Effector memory CD4-positive, alpha-beta T cell (primary cell): ENCODE data around the gene SFMBT2.
"Not testable (repeated sequence)": the region's sequence is repeated elsewhere in the genome, so short reads cannot be mapped to it uniquely, and the experiment has no call there.

ENCODE experiments used
- DNase-seq, 3 donors: peaks; one replicate each; pipeline ENCODE4 v3.0.0-alpha.2; 2020
- H3K27ac ChIP-seq: 2 replicates; pipeline ENCODE4 v1.7.0; 2013; ENCODE audit warnings: mild to moderate bottlenecking, low read length, moderate library complexity; ENCODE audit not compliant: insufficient read depth, poor library complexity, severe bottlenecking
- H3K27me3 ChIP-seq: replicated peaks from 2 replicates; pipeline ENCODE4 v1.7.0; 2013; ENCODE audit warnings: mild to moderate bottlenecking, low read length; ENCODE audit not compliant: insufficient read depth, control insufficient read depth, poor library complexity, severe bottlenecking
- H3K36me3 ChIP-seq: 2 replicates; pipeline ENCODE4 v1.7.0; 2013; ENCODE audit warnings: mild to moderate bottlenecking, low read length, moderate library complexity; ENCODE audit not compliant: control insufficient read depth, insufficient read depth
- H3K4me1 ChIP-seq: 2 replicates; pipeline ENCODE4 v1.7.0; 2013; ENCODE audit warnings: low read length, mild to moderate bottlenecking; ENCODE audit not compliant: control insufficient read depth, insufficient read depth, poor library complexity, severe bottlenecking
- H3K4me3 ChIP-seq: 2 replicates; pipeline ENCODE4 v1.7.0; 2013; ENCODE audit warnings: low read length, low read depth, mild to moderate bottlenecking; ENCODE audit not compliant: insufficient read depth, poor library complexity, severe bottlenecking
- H3K9me3 ChIP-seq: 2 replicates; pipeline ENCODE4 v1.7.0; 2013; ENCODE audit warnings: mild to moderate bottlenecking, low read length, moderate library complexity; ENCODE audit not compliant: control insufficient read depth

SFMBT2 gene

GRCh38 chr10:7304110-7304509 is 106.7 kb downstream of the SFMBT2 start:
- no peak overlapping the region for H3K4me3 ChIP-seq
- no peak for DNase-seq
- no peaks in the 10 kb centered on the region for H3K36me3 ChIP-seq
- H3K4me1 ChIP-seq, result no peaks in the 10 kb centered on the region
- H3K27me3 ChIP-seq, result no peaks in the 10 kb centered on the region
- no peaks in the 10 kb centered on the region for H3K9me3 ChIP-seq
- no peak overlapping the region for H3K27ac ChIP-seq

- H3K9me3 ChIP-seq, result no peaks in the 10 kb centered on the region
- H3K27ac ChIP-seq, result no peak overlapping the region
- no peaks in the 10 kb centered on the region for H3K27me3 ChIP-seq
- no peaks in the 10 kb centered on the region for H3K36me3 ChIP-seq
- no peak for DNase-seq
- no peaks in the 10 kb centered on the region for H3K4me1 ChIP-seq
- no peak overlapping the region for H3K4me3 ChIP-seq
These were observed 107.8 kb downstream of the SFMBT2 start for GRCh38 chr10:7302930-7303557.

GRCh38 chr10:7302392-7302906 is 108.4 kb downstream of the SFMBT2 start:
- Histone ChIP-seq H3K27me3 (no peaks in the 10 kb centered on the region), H3K4me1 (no peaks in the 10 kb centered on the region), H3K4me3 (no peak overlapping the region), H3K9me3 (no peaks in the 10 kb centered on the region), H3K27ac (no peak overlapping the region), H3K36me3 (no peaks in the 10 kb centered on the region)
- no peak for DNase-seq

- Histone ChIP-seq H3K9me3 (no peaks in the 10 kb centered on the region), H3K27me3 (no peaks in the 10 kb centered on the region), H3K36me3 (no peaks in the 10 kb centered on the region), H3K4me3 (no peak overlapping the region), H3K27ac (no peak overlapping the region), H3K4me1 (peaks cover 4% of the 10 kb centered on the region)
- no peak for DNase-seq
These were observed 109.6 kb downstream of the SFMBT2 start for GRCh38 chr10:7301006-7301778.

GRCh38 chr10:7300384-7300971 is 110.4 kb downstream of the SFMBT2 start:
- Histone ChIP-seq H3K4me3 (no peak overlapping the region), H3K9me3 (no peaks in the 10 kb centered on the region), H3K4me1 (peaks cover 4% of the 10 kb centered on the region), H3K27me3 (no peaks in the 10 kb centered on the region), H3K36me3 (no peaks in the 10 kb centered on the region), H3K27ac (no peak overlapping the region)
- DNase-seq, result no peak

- not testable (repeated sequence) for H3K9me3 ChIP-seq, H3K4me3 ChIP-seq, H3K36me3 ChIP-seq, H3K4me1 ChIP-seq, DNase-seq, H3K27me3 ChIP-seq, H3K27ac ChIP-seq
These were observed 111.1 kb downstream of the SFMBT2 start for GRCh38 chr10:7299601-7300325.

- H3K36me3 ChIP-seq, result no peaks in the 10 kb centered on the region
- no peaks in the 10 kb centered on the region for H3K27me3 ChIP-seq
- H3K27ac ChIP-seq, result no peak overlapping the region
- no peaks in the 10 kb centered on the region for H3K9me3 ChIP-seq
- DNase-seq, result no peak
- no peak overlapping the region for H3K4me3 ChIP-seq
- peaks cover 4% of the 10 kb centered on the region for H3K4me1 ChIP-seq
These were observed 112.3 kb downstream of the SFMBT2 start for GRCh38 chr10:7298495-7298894.

- H3K27me3 ChIP-seq, result no peaks in the 10 kb centered on the region
- no peak overlapping the region for H3K27ac ChIP-seq
- H3K36me3 ChIP-seq, result no peaks in the 10 kb centered on the region
- no peak overlapping the region for H3K4me3 ChIP-seq
- peaks cover 4% of the 10 kb centered on the region for H3K4me1 ChIP-seq
- no peak for DNase-seq
- no peaks in the 10 kb centered on the region for H3K9me3 ChIP-seq
These were observed 113.7 kb downstream of the SFMBT2 start for GRCh38 chr10:7297094-7297493.

- no peak overlapping the region for H3K27ac ChIP-seq
- H3K4me1 ChIP-seq, result peaks cover 4% of the 10 kb centered on the region
- DNase-seq, result no peak
- no peak overlapping the region for H3K4me3 ChIP-seq
- H3K27me3 ChIP-seq, result no peaks in the 10 kb centered on the region
- no peaks in the 10 kb centered on the region for H3K36me3 ChIP-seq
- H3K9me3 ChIP-seq, result no peaks in the 10 kb centered on the region
These were observed 114.2 kb downstream of the SFMBT2 start for GRCh38 chr10:7296648-7297047.
